HG02678 (cell line): ENCODE results near the gene SAMD11.

Experiments used
- ATAC-seq: cut with Tn5 transposase; IDR thresholded peaks from one replicate; pipeline ENCODE4 v1.9.1; 2021; ENCODE audit warnings: mild to moderate bottlenecking, moderate library complexity; ENCODE audit not compliant: unreplicated experiment

Gene SAMD11

DNA sequence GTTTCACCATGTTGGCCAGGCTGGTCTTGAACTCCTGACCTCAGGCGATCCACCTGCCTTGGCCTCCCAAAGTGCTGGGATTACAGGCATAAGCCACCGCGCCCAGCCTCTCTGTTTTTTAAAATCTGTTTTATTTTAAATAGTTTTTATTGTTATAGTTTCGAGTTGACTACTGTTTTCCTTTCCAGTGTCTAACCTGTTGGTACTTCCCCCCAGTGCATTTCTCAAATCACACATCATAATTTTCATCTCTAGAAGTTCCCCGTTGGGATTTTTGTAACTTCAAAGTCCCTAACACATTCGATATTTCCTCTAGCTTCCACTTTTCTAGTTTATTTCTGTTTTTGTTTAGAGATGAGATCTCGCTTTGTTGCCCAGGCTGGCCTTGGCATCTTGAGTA is 68.6 kb downstream of the SAMD11 start:
- no peak for ATAC-seq

GRCh38 chr1:993379-993995 is 69.8 kb downstream of the SAMD11 start:
- no peak for ATAC-seq
